H1 (cell line): ENCODE data around the gene LGALS16. TPM values are rescaled to one million over a fixed set of nuclear protein-coding genes. Genes with fewer than 3 reads are reported as not detected.

ENCODE experiments used
- CBX5 ChIP-seq: fragments of 300-800, 300-1000 bp; sonication (generic); IDR thresholded peaks from 2 replicates; pipeline ENCODE4 v1.7.1; 2016; ENCODE audit warnings: antibody characterized with exemption, low read length, low read depth
- JUN ChIP-seq: IDR thresholded peaks from 2 replicates; pipeline ENCODE4 v1.6.1; 2011; ENCODE audit warnings: low read depth, mild to moderate bottlenecking, improper control_type of control experiment, low read length
- MAX ChIP-seq: IDR thresholded peaks from 2 replicates; pipeline ENCODE4 v1.6.1; 2012; ENCODE audit warnings: inconsistent platforms
- polyA plus RNA-seq, 7 experiments: library from polyadenylated mRNA; depleted of rRNA in 3 of 7; stranded (reverse) in 5 of 7; unstranded in 2 of 7; fragments of >200 nt in 5 of 7; fragments of 200-250 nt in 2 of 7; gene quantifications; 1 replicate in 5 of 7; 2 replicates in 1 of 7; 4 replicates in 1 of 7; pipeline versions ENCODE4 v1.2.1 to v1.2.3, GENCODE V29; 2011 to 2013; ENCODE audit warnings: missing spikeins in 2 of 7, mixed read lengths in 2 of 7
- total RNA-seq: library from RNA; stranded (reverse); fragmentation: NEBNext Ultra II Directional; extraction: Animal tissue kit (Norgen Biotek cat#: 25700); gene quantifications from 2 replicates; pipeline ENCODE4 v1.2.1, GENCODE V29; 2021

LGALS16 gene
- total and polyA plus RNA-seq, 2 of the 8 experiments (the other 6 are each of a cell fraction or from before 2014, with no cell fraction given), result not detected

- no peak for TF ChIP-seq CBX5
- no peak for TF ChIP-seq JUN
- TF ChIP-seq MAX, result no peak
These were observed 42.1 kb upstream of the LGALS16 start (continued) for GRCh38 chr19:39613597-39613996.
